Measurements from ENCODE around the gene TCIRG1.

TCIRG1 gene

DNA sequence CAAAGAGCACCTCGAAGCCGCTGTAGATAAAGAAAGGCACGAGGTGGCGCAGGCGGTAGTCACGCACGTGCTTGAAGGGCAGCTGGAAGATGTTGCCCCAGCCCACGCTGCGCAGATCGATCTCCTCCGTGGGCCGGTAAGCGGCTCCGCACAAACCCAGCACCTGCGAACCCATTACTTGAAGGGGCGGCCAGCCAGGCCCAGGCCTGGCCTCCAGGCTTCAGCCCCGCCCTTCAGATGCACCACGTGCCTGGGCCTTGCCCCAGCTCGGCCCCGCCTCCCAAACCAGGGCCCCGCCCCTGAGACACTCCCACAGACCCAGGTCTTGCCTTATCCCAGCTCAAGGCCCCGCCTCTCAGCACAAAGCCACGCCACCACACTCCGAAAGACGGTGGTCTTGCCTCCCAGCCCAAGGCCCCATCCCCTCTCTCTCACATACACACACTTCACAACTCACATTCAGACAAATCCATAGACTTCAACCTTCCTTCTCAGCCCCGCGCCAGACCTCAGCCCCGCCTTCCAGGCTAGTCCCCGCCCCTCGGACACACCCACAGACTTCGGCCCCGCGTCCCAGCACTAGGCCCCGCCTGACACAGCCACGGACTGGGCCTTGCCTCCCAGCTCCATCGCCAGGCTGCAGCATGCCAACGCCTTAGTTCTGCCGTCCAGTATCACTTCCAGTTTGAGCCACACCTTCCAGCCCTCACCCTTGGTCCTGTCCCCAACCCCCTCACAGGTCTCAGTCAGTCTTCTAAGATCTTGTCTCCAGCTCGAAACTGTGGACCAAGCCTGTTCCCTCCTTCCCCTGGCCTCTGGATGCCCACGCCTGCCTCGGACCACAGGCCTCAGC is 42.0 kb upstream of the TCIRG1 start:
- H3K4me2 ChIP-seq: peak overlapping the region in 5 of 11 experiments; percentile 21 to 90 (median 33); a peak in 6 of 22 replicates
- peaks cover 46 to 71% (median 60%) of the 10 kb centered on the region in 10 experiments for H3K4me1 ChIP-seq
- H4K20me1 ChIP-seq: peaks cover 8 to 91% (median 62%) of the 10 kb centered on the region in 11 experiments
- H3K4me3 ChIP-seq: no peak overlapping the region
- H3K27me3 ChIP-seq: no peaks in the 10 kb centered on the region
- H3K36me3 ChIP-seq: peaks cover 50 to 90% (median 75%) of the 10 kb centered on the region in 11 experiments
- no peaks in the 10 kb centered on the region; a peak in 1 of 22 replicates for H3K9me3 ChIP-seq (replicated peaks in 1 of 11)
- TF ChIP-seq Cebpa-rat (IDR thresholded peaks at IDR 0.05): no peak
- H3K27ac ChIP-seq: peak overlapping the region in 2 of 11 experiments; percentile 7 to 13; a peak in 1 of 22 replicates
- H3K9ac ChIP-seq: 0 out of 22 replicates have a peak overlapping the region, but pooled peaks of 2 of the 11 experiments have one; percentile 8 to 19

DNA sequence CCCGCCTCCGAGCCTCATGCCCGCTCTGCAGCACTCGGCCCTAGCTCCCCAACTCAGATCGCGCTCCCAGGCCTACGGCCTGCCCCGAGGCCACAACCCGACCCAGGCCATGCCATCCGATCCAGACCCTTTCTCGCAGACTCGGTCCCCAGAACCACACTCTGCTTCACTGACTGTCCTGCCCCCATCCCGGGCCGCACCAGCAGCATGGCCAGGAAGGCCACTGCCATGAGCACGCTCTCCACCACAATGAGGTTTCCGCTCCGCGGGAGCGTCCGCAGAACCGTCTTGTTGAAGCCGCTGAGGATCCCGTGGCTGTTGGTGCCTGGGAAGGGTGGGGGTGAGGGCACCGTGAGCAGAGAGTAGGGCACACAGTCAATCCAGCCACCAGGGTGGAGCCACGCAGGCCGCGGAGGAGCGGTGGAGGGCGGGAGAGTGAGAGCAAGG is 41.3 kb upstream of the TCIRG1 start:
- Histone ChIP-seq H3K4me3 (no peak overlapping the region), H3K4me1 (peaks cover 52 to 78% (median 67%) of the 10 kb centered on the region in 10 experiments), H3K27me3 (no peaks in the 10 kb centered on the region), H4K20me1 (peaks cover 8 to 97% (median 62%) of the 10 kb centered on the region in 11 experiments), H3K9ac (no peak overlapping the region), H3K27ac (peak overlapping the region in 2 of 11 experiments; percentile 7 to 13; a peak in 1 of 22 replicates), H3K4me2 (peak overlapping the region in 5 of 11 experiments; percentile 21 to 90 (median 33); a peak in 6 of 22 replicates), H3K9me3 (replicated peaks in 1 of 11) (no peaks in the 10 kb centered on the region; a peak in 1 of 22 replicates), H3K36me3 (peaks cover 50 to 96% (median 75%) of the 10 kb centered on the region in 11 experiments)
- TF ChIP-seq Cebpa-rat (IDR thresholded peaks at IDR 0.05): no peak

DNA sequence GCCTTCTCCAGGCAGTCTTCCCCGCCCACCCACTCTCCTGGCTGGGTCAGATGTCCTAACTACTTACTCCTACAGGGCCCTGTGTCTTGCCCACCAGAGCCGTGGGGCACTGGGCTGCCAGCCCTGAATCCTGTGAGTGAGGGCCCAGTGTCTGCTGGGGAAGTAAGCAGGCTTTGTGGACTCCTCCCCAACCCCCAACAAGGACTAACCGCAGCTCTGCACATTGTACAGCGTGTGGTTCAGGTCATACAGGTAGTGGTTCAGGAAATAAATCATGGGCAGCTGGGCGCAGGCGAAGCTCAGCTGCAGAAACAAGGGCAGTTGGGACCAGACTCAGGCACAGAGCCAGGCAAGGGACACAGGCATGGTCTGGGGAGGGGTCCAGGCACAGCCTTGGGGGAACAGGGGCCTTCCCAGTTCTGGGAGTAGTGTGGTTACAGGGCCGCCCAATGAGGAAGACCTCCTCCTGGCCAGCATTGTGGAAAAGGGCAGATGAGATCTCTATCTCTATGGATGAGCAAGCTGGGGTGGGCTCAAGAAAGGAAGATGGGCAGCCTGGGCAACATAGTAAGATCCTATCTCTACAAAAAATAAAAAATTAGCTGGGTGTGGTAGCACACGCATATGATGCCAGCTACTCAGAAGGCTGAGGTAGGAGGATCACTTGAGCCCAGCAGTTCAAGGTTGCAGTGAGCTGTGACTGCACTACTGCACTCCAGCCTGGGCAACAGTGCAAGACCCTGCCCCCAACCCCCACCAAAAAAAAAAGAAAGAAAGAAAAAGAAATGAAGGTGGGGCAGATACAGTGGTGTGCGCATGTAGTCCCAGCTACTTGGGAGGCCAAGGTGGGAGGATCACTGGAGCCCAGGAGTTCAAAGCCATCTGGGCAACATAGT is 40.4 kb upstream of the TCIRG1 start:
- Histone ChIP-seq H3K27ac (peak overlapping the region in 2 of 11 experiments; percentile 13 to 97; a peak in 2 of 22 replicates), H3K4me2 (peak overlapping the region in 5 of 11 experiments; percentile 5 to 99 (median 90); a peak in 8 of 22 replicates), H3K4me1 (peaks cover 55 to 80% (median 68%) of the 10 kb centered on the region in 10 experiments), H3K4me3 (no peak overlapping the region), H4K20me1 (peaks cover 8 to 98% (median 57%) of the 10 kb centered on the region in 11 experiments), H3K27me3 (no peaks in the 10 kb centered on the region), H3K9me3 (replicated peaks in 1 of 11) (no peaks in the 10 kb centered on the region; a peak in 1 of 22 replicates), H3K9ac (peak overlapping the region in 2 of 11 experiments; percentile 20 to 54; a peak in 1 of 22 replicates), H3K36me3 (peaks cover 48 to 89% (median 68%) of the 10 kb centered on the region in 11 experiments)
- TF ChIP-seq Cebpa-rat (IDR thresholded peaks at IDR 0.05): no peak

DNA sequence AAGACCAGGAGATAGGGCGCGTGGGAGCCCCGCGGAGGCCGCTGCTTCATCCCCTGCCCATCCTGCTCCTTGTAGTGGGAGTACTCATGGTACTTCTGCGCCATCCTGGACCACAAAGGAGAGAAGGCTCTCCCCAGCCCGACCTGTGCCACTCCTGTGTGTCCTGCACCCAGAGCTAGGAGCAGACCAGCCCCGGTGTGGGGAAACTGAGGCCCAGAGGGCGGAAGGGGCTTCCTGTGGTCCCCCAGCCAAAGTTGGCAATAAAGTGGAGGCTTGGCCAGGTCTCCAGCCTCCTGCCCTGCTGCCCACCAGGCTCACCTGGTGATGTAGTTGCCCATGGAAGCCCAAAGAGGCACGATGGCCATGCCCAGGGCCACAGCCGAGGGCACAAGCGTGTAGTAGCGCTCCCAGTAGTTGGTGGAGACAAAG is 39.6 kb upstream of the TCIRG1 start:
- peak overlapping the region in 5 of 11 experiments; percentile 12 to 54 (median 25); a peak in 2 of 22 replicates for H3K9ac ChIP-seq
- H3K4me3 ChIP-seq: no peak overlapping the region
- no peaks in the 10 kb centered on the region for H3K27me3 ChIP-seq
- H3K4me2 ChIP-seq: peak overlapping the region in 6 of 11 experiments; percentile 21 to 100 (median 94); a peak in 10 of 22 replicates
- peak overlapping the region in 1 of 11 experiments; percentile 97; a peak in 4 of 22 replicates for H3K27ac ChIP-seq
- peaks cover 52 to 82% (median 67%) of the 10 kb centered on the region in 10 experiments for H3K4me1 ChIP-seq
- H3K36me3 ChIP-seq: peaks cover 48 to 81% (median 67%) of the 10 kb centered on the region in 11 experiments
- TF ChIP-seq Cebpa-rat (IDR thresholded peaks at IDR 0.05): no peak
- H4K20me1 ChIP-seq: peaks cover 8 to 90% (median 51%) of the 10 kb centered on the region in 11 experiments
- H3K9me3 ChIP-seq (replicated peaks in 1 of 11): no peaks in the 10 kb centered on the region; a peak in 1 of 22 replicates

DNA sequence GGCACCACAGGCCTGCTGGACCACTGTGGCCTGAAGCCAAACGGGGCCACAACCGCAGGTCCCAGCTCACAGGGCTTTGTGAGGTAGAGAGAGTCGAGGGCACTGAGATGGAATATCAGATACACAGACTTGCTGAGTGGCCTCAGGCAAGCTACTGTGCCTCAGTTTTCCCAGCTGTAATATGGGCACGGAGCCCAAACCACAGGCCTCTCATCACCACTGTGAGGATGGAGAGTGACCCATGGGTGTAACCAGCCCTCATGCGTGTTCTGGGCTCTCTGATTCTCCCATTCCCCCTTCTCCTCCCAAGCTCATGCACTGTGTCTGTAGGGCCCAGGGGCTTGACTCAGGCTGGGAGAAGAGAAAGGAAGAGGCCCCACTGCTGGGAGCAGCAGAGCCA is 39.1 kb upstream of the TCIRG1 start:
- Histone ChIP-seq H3K9me3 (replicated peaks in 1 of 11) (no peaks in the 10 kb centered on the region; a peak in 1 of 22 replicates), H3K27me3 (no peaks in the 10 kb centered on the region), H3K9ac (peak overlapping the region in 5 of 11 experiments; percentile 12 to 54 (median 25); a peak in 5 of 22 replicates), H3K4me1 (peaks cover 52 to 82% (median 72%) of the 10 kb centered on the region in 10 experiments), H3K36me3 (peaks cover 48 to 76% (median 64%) of the 10 kb centered on the region in 11 experiments), H3K4me2 (peak overlapping the region in 10 of 11 experiments; percentile 88 to 100 (median 97); a peak in 12 of 22 replicates), H3K27ac (peak overlapping the region in 5 of 11 experiments; percentile 2 to 97 (median 10); a peak in 7 of 22 replicates), H4K20me1 (peaks cover 5 to 85% (median 46%) of the 10 kb centered on the region in 11 experiments), H3K4me3 (no peak overlapping the region)
- no peak for TF ChIP-seq Cebpa-rat (IDR thresholded peaks at IDR 0.05)

DNA sequence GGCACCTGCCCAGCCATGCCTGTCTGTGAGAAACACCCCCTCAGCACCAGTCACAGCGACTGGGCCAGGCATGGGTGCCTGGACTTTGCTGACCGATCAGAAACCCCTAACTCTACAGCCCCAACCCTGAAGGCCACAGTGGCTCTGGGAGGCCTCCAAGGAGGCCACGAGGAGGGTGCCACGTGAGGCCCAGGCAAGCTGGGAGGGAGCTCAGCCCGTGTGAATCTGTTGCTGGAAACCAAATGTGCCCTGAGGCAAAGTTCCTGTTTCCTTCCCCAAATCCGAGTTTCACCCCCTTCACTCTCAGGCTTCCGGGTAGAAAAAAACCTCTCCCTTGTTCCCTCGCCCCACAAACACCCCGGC is 36.3 kb upstream of the TCIRG1 start:
- TF ChIP-seq Cebpa-rat (IDR thresholded peaks at IDR 0.05): no peak

DNA sequence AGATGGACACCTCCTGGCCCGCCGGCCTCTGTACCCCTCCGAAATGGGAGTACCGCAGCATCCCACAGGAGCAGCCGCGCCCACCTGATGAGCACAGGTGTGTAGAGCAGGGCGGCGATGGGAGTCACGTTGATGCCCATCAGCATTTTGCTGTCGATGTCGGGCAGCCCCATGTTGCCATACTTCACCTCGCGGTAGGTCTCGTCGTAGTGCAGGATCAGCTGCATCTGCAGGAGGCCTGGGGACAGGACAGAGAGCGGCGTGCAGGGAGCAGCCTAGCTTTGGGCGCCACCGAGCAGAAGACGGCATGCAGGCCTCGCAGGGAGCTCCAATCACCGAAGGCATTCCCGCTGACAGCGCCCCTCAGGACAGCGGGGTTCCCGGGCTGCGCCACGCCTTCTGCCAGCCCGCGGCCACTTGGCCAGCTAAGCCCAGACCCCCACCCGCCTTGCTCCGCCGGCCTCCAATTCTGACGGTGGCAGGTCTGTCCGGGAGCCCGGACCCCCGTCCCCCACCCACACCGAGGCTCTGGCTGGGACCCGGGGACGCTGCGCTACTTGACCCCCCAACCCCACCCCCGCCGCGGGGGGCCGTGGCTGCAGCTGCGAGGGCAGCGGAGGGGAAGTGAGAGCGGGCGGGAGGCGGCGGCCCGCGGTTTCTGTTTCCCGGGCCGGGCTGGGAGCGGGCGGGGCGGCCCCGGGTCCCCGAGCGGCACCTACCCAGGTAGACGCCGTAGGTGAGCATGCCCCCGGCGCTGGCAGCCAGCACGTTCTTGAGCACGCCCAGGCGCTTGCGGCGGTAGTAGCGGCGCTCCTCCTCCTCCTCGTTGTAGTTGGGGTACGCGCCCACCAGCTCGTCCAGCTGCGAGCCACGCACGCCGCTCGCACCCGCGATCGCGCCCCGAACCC is 35.6 kb upstream of the TCIRG1 start:
- Histone ChIP-seq H3K36me3 (peaks cover 26 to 48% (median 34%) of the 10 kb centered on the region in 11 experiments), H3K4me2 (peak overlapping the region; percentile 88 to 100 (median 98)), H3K9ac (peak overlapping the region; percentile 80 to 92 (median 88)), H3K4me1 (peaks cover 81 to 88% (median 84%) of the 10 kb centered on the region in 10 experiments), H4K20me1 (peaks cover 0 to 51% (median 14%) of the 10 kb centered on the region in 11 experiments; a peak in 16 of 22 replicates), H3K4me3 (peak overlapping the region; percentile 69 to 88 (median 80)), H3K9me3 (replicated peaks in 1 of 11) (no peaks in the 10 kb centered on the region), H3K27me3 (no peaks in the 10 kb centered on the region), H3K27ac (peak overlapping the region; percentile 54 to 97 (median 92))
- TF ChIP-seq Cebpa-rat (IDR thresholded peaks at IDR 0.05): no peak

More for the DNA sequence above, 36.3 kb upstream of the TCIRG1 start:
- peaks cover 80 to 88% (median 84%) of the 10 kb centered on the region in 10 experiments for H3K4me1 ChIP-seq
- H3K4me2 ChIP-seq: peak overlapping the region; percentile 88 to 100 (median 98)
- H3K9me3 ChIP-seq (replicated peaks in 1 of 11): no peaks in the 10 kb centered on the region; a peak in 1 of 22 replicates
- peaks cover 32 to 54% (median 41%) of the 10 kb centered on the region in 11 experiments for H3K36me3 ChIP-seq
- peak overlapping the region; percentile 54 to 97 (median 92); a peak in 21 of 22 replicates for H3K27ac ChIP-seq
- H3K27me3 ChIP-seq: no peaks in the 10 kb centered on the region
- peaks cover 0 to 58% (median 20%) of the 10 kb centered on the region in 11 experiments; a peak in 16 of 22 replicates for H4K20me1 ChIP-seq
- H3K9ac ChIP-seq: peak overlapping the region; percentile 80 to 92 (median 88)
- H3K4me3 ChIP-seq: peak overlapping the region; percentile 69 to 88 (median 80)
